GM18519 (cell line): ENCODE data around the gene FCHSD2.
"Not testable (repeated sequence)": the region's sequence is repeated elsewhere in the genome, so short reads cannot be mapped to it uniquely, and the experiment has no call there.

ENCODE experiments used
- ATAC-seq: cut with Tn5 transposase; IDR thresholded peaks from one replicate; pipeline ENCODE4 v1.9.1; 2021; ENCODE audit warnings: mild to moderate bottlenecking, moderate library complexity; ENCODE audit not compliant: unreplicated experiment, low FRiP score

The FCHSD2 gene

GRCh38 chr11:72827656-72828055, 314.5 kb downstream of the FCHSD2 start:
- not testable (repeated sequence) for ATAC-seq

- no peak for ATAC-seq
Observed at GRCh38 chr11:72826942-72827480, 315.1 kb downstream of the FCHSD2 start.

- ATAC-seq = no peak
Observed at GRCh38 chr11:72826191-72826941, 315.8 kb downstream of the FCHSD2 start.

- no peak for ATAC-seq
Observed at GRCh38 chr11:72825661-72826060, 316.5 kb downstream of the FCHSD2 start.

GRCh38 chr11:72824811-72825505, 317.2 kb downstream of the FCHSD2 start:
- no peak for ATAC-seq

- ATAC-seq = no peak
Observed at GRCh38 chr11:72824020-72824419, 318.1 kb downstream of the FCHSD2 start.

GRCh38 chr11:72823105-72823804, 318.9 kb downstream of the FCHSD2 start:
- no peak for ATAC-seq

GRCh38 chr11:72821920-72822799, 320.0 kb downstream of the FCHSD2 start:
- ATAC-seq = no peak

GRCh38 chr11:72821221-72821919, 320.7 kb downstream of the FCHSD2 start:
- ATAC-seq = no peak

- no peak for ATAC-seq
Observed at GRCh38 chr11:72820439-72821139, 321.5 kb downstream of the FCHSD2 start.

GRCh38 chr11:72818971-72819370, 323.1 kb downstream of the FCHSD2 start:
- ATAC-seq = no peak

GRCh38 chr11:72817966-72818365, 324.2 kb downstream of the FCHSD2 start:
- no peak for ATAC-seq

GRCh38 chr11:72816404-72816990, 325.6 kb downstream of the FCHSD2 start:
- no peak for ATAC-seq

GRCh38 chr11:72815110-72815618, 327.0 kb downstream of the FCHSD2 start:
- ATAC-seq = no peak

GRCh38 chr11:72814286-72815109, 327.6 kb downstream of the FCHSD2 start, which contains the start of gene ATG16L2:
Gene ATG16L2 (plus strand): TSS chr11:72814411. CDS start chr11:72814446, 35 bp downstream.
- peak; percentile 41 for ATAC-seq

- ATAC-seq = peak; percentile 28
Observed at GRCh38 chr11:72813740-72814285, 328.3 kb downstream of the FCHSD2 start.
